H9 (cell line): Measurements from ENCODE around the gene CD7. TPM values are rescaled to one million over a fixed set of nuclear protein-coding genes. Genes with fewer than 3 reads are reported as not detected.

ENCODE experiments used
- DNase-seq: peaks from one replicate; pipeline ENCODE4 v3.0.0-alpha.2; 2017
- H2AFZ ChIP-seq: one replicate; pipeline ENCODE4 v1.6.1; 2013; ENCODE audit warnings: mild to moderate bottlenecking, low read length, control low read depth, moderate library complexity
- H2AK5ac ChIP-seq: 2 replicates; pipeline ENCODE4 v1.6.1; 2013; ENCODE audit warnings: low read length, control low read depth, mixed read lengths; ENCODE audit not compliant: insufficient read length
- H2BK120ac ChIP-seq: one replicate; pipeline ENCODE4 v1.6.1; 2013; ENCODE audit warnings: low read depth, mild to moderate bottlenecking, low read length, control low read depth, inconsistent platforms; ENCODE audit not compliant: poor library complexity, severe bottlenecking
- H2BK12ac ChIP-seq: 2 replicates; pipeline ENCODE4 v1.6.1; 2013; ENCODE audit warnings: low read length, control low read depth, mixed read lengths, low read depth; ENCODE audit not compliant: insufficient read length
- H2BK15ac ChIP-seq: 2 replicates; pipeline ENCODE4 v1.6.1; 2013; ENCODE audit warnings: low read depth, low read length, control low read depth
- H2BK20ac ChIP-seq: one replicate; pipeline ENCODE4 v1.6.1; 2013; ENCODE audit warnings: low read depth, mild to moderate bottlenecking, low read length, control low read depth, inconsistent platforms; ENCODE audit not compliant: poor library complexity, severe bottlenecking
- H2BK5ac ChIP-seq: 2 replicates; pipeline ENCODE4 v1.6.1; 2013; ENCODE audit warnings: low read length, control low read depth, mixed read lengths; ENCODE audit not compliant: insufficient read length
- H3K14ac ChIP-seq: 2 replicates; pipeline ENCODE4 v1.6.1; 2013; ENCODE audit warnings: low read length, control low read depth; ENCODE audit not compliant: insufficient read depth
- H3K18ac ChIP-seq: 2 replicates; pipeline ENCODE4 v1.6.1; 2013; ENCODE audit warnings: low read depth, mild to moderate bottlenecking, mixed read lengths, low read length, control low read depth; ENCODE audit not compliant: insufficient read length
- H3K23ac ChIP-seq: 2 replicates; pipeline ENCODE4 v1.6.1; 2013; ENCODE audit warnings: low read length, control low read depth, mixed read lengths, low read depth; ENCODE audit not compliant: insufficient read length
- H3K23me2 ChIP-seq: 2 replicates; pipeline ENCODE4 v1.6.1; 2013; ENCODE audit warnings: low read depth, mild to moderate bottlenecking, mixed read lengths, low read length, control low read depth; ENCODE audit not compliant: insufficient read length, poor library complexity, severe bottlenecking
- H3K27ac ChIP-seq: 2 replicates; pipeline ENCODE4 v1.5.1; 2013; ENCODE audit warnings: low read length, control low read depth, mixed read lengths, low read depth; ENCODE audit not compliant: insufficient read length
- H3K27me3 ChIP-seq: 2 replicates; pipeline ENCODE4 v1.6.1; 2013; ENCODE audit warnings: low read length, control low read depth, inconsistent platforms; ENCODE audit not compliant: insufficient read depth
- H3K4ac ChIP-seq: 2 replicates; pipeline ENCODE4 v1.6.1; 2013; ENCODE audit warnings: low read depth, mild to moderate bottlenecking, control low read depth, inconsistent platforms, low read length, moderate library complexity
- H3K4me1 ChIP-seq: 2 replicates; pipeline ENCODE4 v1.6.1; 2013; ENCODE audit warnings: low read length, control low read depth, inconsistent platforms; ENCODE audit not compliant: insufficient read depth
- H3K4me2 ChIP-seq: 2 replicates; pipeline ENCODE4 v1.6.1; 2013; ENCODE audit warnings: low read length, control low read depth, mixed read lengths; ENCODE audit not compliant: insufficient read length, insufficient read depth
- H3K56ac ChIP-seq: 2 replicates; pipeline ENCODE4 v1.6.1; 2013; ENCODE audit warnings: low read depth, mild to moderate bottlenecking, mixed read lengths, low read length, control low read depth; ENCODE audit not compliant: insufficient read length
- H3K79me1 ChIP-seq: 2 replicates; pipeline ENCODE4 v1.6.1; 2013; ENCODE audit warnings: low read depth, mild to moderate bottlenecking, moderate library complexity, low read length, control low read depth, inconsistent platforms; ENCODE audit not compliant: insufficient read depth, poor library complexity, severe bottlenecking
- H3K79me2 ChIP-seq: 2 replicates; pipeline ENCODE4 v1.6.1; 2013; ENCODE audit warnings: low read length, control low read depth, inconsistent platforms; ENCODE audit not compliant: insufficient read depth
- H3K9ac ChIP-seq: 2 replicates; pipeline ENCODE4 v1.6.1; 2013; ENCODE audit warnings: low read length, control low read depth, mixed read lengths; ENCODE audit not compliant: insufficient read length; ENCODE audit errors: extremely low read depth
- H3K9me3 ChIP-seq: one replicate; pipeline ENCODE4 v1.6.1; 2013; ENCODE audit warnings: low read depth, low read length, inconsistent platforms; ENCODE audit not compliant: control insufficient read depth
- H3T11ph ChIP-seq: one replicate; pipeline ENCODE4 v1.6.1; 2013; ENCODE audit warnings: mild to moderate bottlenecking, low read length, control low read depth, inconsistent platforms
- H4K20me1 ChIP-seq: one replicate; pipeline ENCODE4 v1.6.1; 2013; ENCODE audit not compliant: control insufficient read depth, insufficient read length, insufficient read depth
- H4K5ac ChIP-seq: 2 replicates; pipeline ENCODE4 v1.6.1; 2013; ENCODE audit warnings: low read depth, mild to moderate bottlenecking, mixed read lengths, low read length, control low read depth; ENCODE audit not compliant: insufficient read length
- H4K8ac ChIP-seq: replicated peaks from 2 replicates; pipeline ENCODE4 v1.6.1; 2013; ENCODE audit warnings: low read length, control low read depth, mixed read lengths, low read depth; ENCODE audit not compliant: insufficient read length
- H4K91ac ChIP-seq: 2 replicates; pipeline ENCODE4 v1.6.1; 2013; ENCODE audit warnings: low read depth, mild to moderate bottlenecking, moderate library complexity, mixed read lengths, low read length, control low read depth; ENCODE audit not compliant: insufficient read length
- H3K27ac Mint-ChIP-seq, 3 experiments: 2 replicates in 2 of 3; 3 replicates in 1 of 3; pipeline ENCODE4 v1.8.0; 2020 to 2021; ENCODE audit warnings: mixed read lengths in 3 of 3, mild to moderate bottlenecking in 1 of 3, moderate library complexity in 1 of 3
- H3K27me3 Mint-ChIP-seq: 2 replicates; pipeline ENCODE4 v1.8.0; 2021; ENCODE audit warnings: low read depth, mild to moderate bottlenecking, moderate library complexity, mixed read lengths
- H3K36me3 Mint-ChIP-seq, 3 experiments: 2 replicates in 2 of 3; 3 replicates in 1 of 3; pipeline ENCODE4 v1.8.0; 2020 to 2021; ENCODE audit warnings: low read depth in 3 of 3, mixed read lengths in 3 of 3; ENCODE audit not compliant: insufficient read depth in 1 of 3
- H3K4me1 Mint-ChIP-seq, 2 experiments: 2 replicates each; pipeline ENCODE4 v1.8.0; 2020; ENCODE audit warnings: mixed read lengths in 2 of 2
- H3K4me3 Mint-ChIP-seq, 2 experiments: 2 replicates in 1 of 2; 3 replicates in 1 of 2; pipeline ENCODE4 v1.8.0; 2020 to 2021; ENCODE audit warnings: mild to moderate bottlenecking in 2 of 2, mixed read lengths in 2 of 2, moderate library complexity in 1 of 2
- H3K9me3 Mint-ChIP-seq, 2 experiments: 2 replicates in 1 of 2; 3 replicates in 1 of 2; pipeline ENCODE4 v1.8.0; 2020; ENCODE audit warnings: mild to moderate bottlenecking in 2 of 2, mixed read lengths in 2 of 2, moderate library complexity in 1 of 2
- CTCF ChIP-seq: fragments of 200-600 bp; sonication (generic); conservative IDR thresholded peaks from 3 replicates; pipeline ENCODE4 v1.8.0; 2021; ENCODE audit warnings: antibody characterized with exemption, mild to moderate bottlenecking
- WGBS: extraction: QIAGEN DNeasy Blood & Tissue Kit; methylation state at CpG from one replicate; pipeline ENCODE4 v1.1.7; 2013; ENCODE audit warnings: missing lambda C conversion rate, low lambda C conversion rate, mixed read lengths; ENCODE audit not compliant: insufficient read length; ENCODE audit errors: extremely low coverage; 5-methylcytosine and 5-hydroxymethylcytosine counted together
- total RNA-seq: library from RNA; stranded (reverse); gene quantifications from 2 replicates; pipeline ENCODE4 v1.2.1, GENCODE V29; 2021

The CD7 gene
- total RNA-seq, 1 experiment from 2014 or later, result 0.35 TPM

- H3K4me2 ChIP-seq, result no peak overlapping the region
- H3K4me1 ChIP-seq, result peaks cover 3% of the 10 kb centered on the region; the same call in 1 of the 2 replicates
- no CpG with 5 or more reads among the region's 12 CpGs for WGBS
- no peak overlapping the region for H3K9ac ChIP-seq
- H3K14ac ChIP-seq, result no peak overlapping the region
- no peak overlapping the region for H2BK12ac ChIP-seq
- peaks cover 4% of the 10 kb centered on the region for H4K20me1 ChIP-seq
- no peak overlapping the region for H3K4ac ChIP-seq
- no peaks in the 10 kb centered on the region for H3K79me1 ChIP-seq
- no peak for TF ChIP-seq CTCF
- H2BK15ac ChIP-seq, result no peak overlapping the region
- no peak overlapping the region for H2AFZ ChIP-seq
- Mint-ChIP-seq H3K9me3 (peaks cover 0 to 5% of the 10 kb centered on the region in 2 experiments; a peak in 3 of 5 replicates), H3K4me3 (no peak overlapping the region), H3K36me3 (no peaks in the 10 kb centered on the region), H3K4me1 (peaks cover 18 to 35% of the 10 kb centered on the region in 2 experiments), H3K27me3 (peaks cover 25% of the 10 kb centered on the region), H3K27ac (no peak overlapping the region)
- H3K27ac ChIP-seq, result no peak overlapping the region
- H4K91ac ChIP-seq, result no peak overlapping the region
- H3K9me3 ChIP-seq, result no peaks in the 10 kb centered on the region
- no peak overlapping the region for H2AK5ac ChIP-seq
- H3K23me2 ChIP-seq, result no peaks in the 10 kb centered on the region
- no peak overlapping the region for H3K56ac ChIP-seq
- H4K5ac ChIP-seq, result no peak overlapping the region
- no peak overlapping the region for H4K8ac ChIP-seq
- H2BK120ac ChIP-seq, result no peak overlapping the region
- no peak overlapping the region for H3K23ac ChIP-seq
- no peak overlapping the region for H3K18ac ChIP-seq
- no peaks in the 10 kb centered on the region for H3K79me2 ChIP-seq
- H3K27me3 ChIP-seq, result no peaks in the 10 kb centered on the region
- no peak overlapping the region for H3T11ph ChIP-seq
- H2BK20ac ChIP-seq, result no peak overlapping the region
- H2BK5ac ChIP-seq, result no peak overlapping the region
- no peak for DNase-seq
Observed at GRCh38 chr17:82277851-82278250, 39.6 kb downstream of the CD7 start.
